ENCODE measurements around the gene ABL1.
"Not testable (repeated sequence)": the region's sequence is repeated elsewhere in the genome, so short reads cannot be mapped to it uniquely, and the experiment has no call there.

Gene ABL1

GRCh38 chr9:130905902-130906734, 71.1 kb downstream of the ABL1 start:
- DNase-seq: no peak

GRCh38 chr9:130906735-130907416, 71.8 kb downstream of the ABL1 start:
- DNase-seq: no peak

GRCh38 chr9:130908146-130908877, 73.3 kb downstream of the ABL1 start:
- DNase-seq: no peak

- no peak for DNase-seq
These were observed 73.9 kb downstream of the ABL1 start for GRCh38 chr9:130908878-130909355.

GRCh38 chr9:130910041-130910440, 75.0 kb downstream of the ABL1 start:
- not testable (repeated sequence) for DNase-seq

- not testable (repeated sequence) for DNase-seq
These were observed 75.6 kb downstream of the ABL1 start for GRCh38 chr9:130910670-130911069.

- DNase-seq: no peak
These were observed 76.4 kb downstream of the ABL1 start for GRCh38 chr9:130911254-130912049.

- DNase-seq: no peak
These were observed 78.0 kb downstream of the ABL1 start for GRCh38 chr9:130912932-130913598.

- no peak for DNase-seq
These were observed 78.8 kb downstream of the ABL1 start for GRCh38 chr9:130913599-130914416.

GRCh38 chr9:130914417-130915095, 79.5 kb downstream of the ABL1 start:
- DNase-seq: no peak

GRCh38 chr9:130915096-130915447, 80.0 kb downstream of the ABL1 start:
- DNase-seq: no peak

GRCh38 chr9:130917168-130917960, 82.3 kb downstream of the ABL1 start:
- no peak for DNase-seq

GRCh38 chr9:130918101-130918825, 83.2 kb downstream of the ABL1 start:
- DNase-seq: no peak

- DNase-seq: no peak
These were observed 83.9 kb downstream of the ABL1 start for GRCh38 chr9:130918826-130919558.

- DNase-seq: no peak
These were observed 84.6 kb downstream of the ABL1 start for GRCh38 chr9:130919559-130920145.

GRCh38 chr9:130920233-130920632, 85.2 kb downstream of the ABL1 start:
- no peak for DNase-seq

- no peak for DNase-seq
These were observed 85.8 kb downstream of the ABL1 start for GRCh38 chr9:130920762-130921299.

Measured in GDM1 (cell line).